ENCODE results near the gene OLFM2. TPM values are rescaled to one million over a fixed set of nuclear protein-coding genes. Genes with fewer than 3 reads are reported as not detected.

The OLFM2 gene
- total RNA-seq, 2 donors from 2014 or later = 1.7 to 5.0 TPM

Other genes starting within 250 kb of the OLFM2 start
- gene ZNF846, start 167.8 kb downstream of the OLFM2 start, total RNA-seq = 1 to 10 TPM; 5.2 to 5.8 TPM
- 10 to 100 TPM; 30.7 to 36.0 TPM for gene FBXL12, start 117.4 kb downstream of the OLFM2 start, total RNA-seq
- 100 to 1,000 TPM; 268 to 366 TPM for gene UBL5, start 108.6 kb downstream of the OLFM2 start, total RNA-seq
- gene PIN1, start 101.2 kb downstream of the OLFM2 start, total RNA-seq = 100 to 1,000 TPM in 1 of 2 donors, 10 to 100 TPM in 1; 75.7 to 100 TPM
- gene COL5A3, start 74.0 kb upstream of the OLFM2 start, total RNA-seq = under 1 TPM; 0.12 to 0.87 TPM
- gene RDH8, start 77.0 kb upstream of the OLFM2 start, total RNA-seq = not detected
- 10 to 100 TPM; 56.5 to 76.1 TPM for gene SHFL, start 149.8 kb upstream of the OLFM2 start, total RNA-seq
- gene ANGPTL6, start 166.2 kb upstream of the OLFM2 start, total RNA-seq = 10 to 100 TPM in 1 of 2 donors, 1 to 10 TPM in 1; 9.1 to 17.1 TPM
- gene PPAN, start 169.8 kb upstream of the OLFM2 start, total RNA-seq = 100 to 1,000 TPM in 1 of 2 donors, 10 to 100 TPM in 1; 52.7 to 209 TPM
- 100 to 1,000 TPM in 1 of 2 donors, 10 to 100 TPM in 1; 18.1 to 101 TPM for gene P2RY11, start 175.2 kb upstream of the OLFM2 start, total RNA-seq
- 100 to 1,000 TPM; 223 to 292 TPM for gene EIF3G, start 183.4 kb upstream of the OLFM2 start, total RNA-seq